ENCODE data around the gene DGLUCY.

DNA sequence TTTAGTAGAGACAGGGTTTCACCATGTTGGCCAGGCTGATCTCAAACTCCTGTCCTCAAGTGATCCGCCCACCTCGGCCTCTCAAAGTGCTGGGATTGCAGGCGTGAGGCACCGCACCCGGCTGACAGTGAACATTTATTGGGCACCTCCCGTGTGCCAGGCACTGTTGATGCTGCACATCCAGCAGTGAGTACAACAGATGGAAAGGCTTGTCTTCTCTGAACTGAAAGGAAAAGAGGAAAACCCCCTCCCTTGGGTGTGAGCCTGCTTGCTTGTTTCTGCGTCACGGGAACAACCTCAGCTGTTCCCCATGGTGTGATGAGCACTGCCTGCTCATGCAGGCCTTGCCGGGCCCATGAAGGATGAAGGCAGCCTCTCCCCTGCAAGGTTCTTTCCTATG lies 39.5 kb downstream of the DGLUCY start:
- TF ChIP-seq, protein P1, sequence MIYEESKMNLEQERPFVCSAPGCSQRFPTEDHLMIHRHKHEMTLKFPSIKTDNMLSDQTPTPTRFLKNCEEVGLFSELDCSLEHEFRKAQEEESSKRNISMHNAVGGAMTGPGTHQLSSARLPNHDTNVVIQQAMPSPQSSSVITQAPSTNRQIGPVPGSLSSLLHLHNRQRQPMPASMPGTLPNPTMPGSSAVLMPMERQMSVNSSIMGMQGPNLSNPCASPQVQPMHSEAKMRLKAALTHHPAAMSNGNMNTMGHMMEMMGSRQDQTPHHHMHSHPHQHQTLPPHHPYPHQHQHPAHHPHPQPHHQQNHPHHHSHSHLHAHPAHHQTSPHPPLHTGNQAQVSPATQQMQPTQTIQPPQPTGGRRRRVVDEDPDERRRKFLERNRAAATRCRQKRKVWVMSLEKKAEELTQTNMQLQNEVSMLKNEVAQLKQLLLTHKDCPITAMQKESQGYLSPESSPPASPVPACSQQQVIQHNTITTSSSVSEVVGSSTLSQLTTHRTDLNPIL (CRISPR knock-in tag; IDR thresholded peaks at IDR 0.05; ENCODE audit: low read depth): no peak
- TF ChIP-seq, protein P2, sequence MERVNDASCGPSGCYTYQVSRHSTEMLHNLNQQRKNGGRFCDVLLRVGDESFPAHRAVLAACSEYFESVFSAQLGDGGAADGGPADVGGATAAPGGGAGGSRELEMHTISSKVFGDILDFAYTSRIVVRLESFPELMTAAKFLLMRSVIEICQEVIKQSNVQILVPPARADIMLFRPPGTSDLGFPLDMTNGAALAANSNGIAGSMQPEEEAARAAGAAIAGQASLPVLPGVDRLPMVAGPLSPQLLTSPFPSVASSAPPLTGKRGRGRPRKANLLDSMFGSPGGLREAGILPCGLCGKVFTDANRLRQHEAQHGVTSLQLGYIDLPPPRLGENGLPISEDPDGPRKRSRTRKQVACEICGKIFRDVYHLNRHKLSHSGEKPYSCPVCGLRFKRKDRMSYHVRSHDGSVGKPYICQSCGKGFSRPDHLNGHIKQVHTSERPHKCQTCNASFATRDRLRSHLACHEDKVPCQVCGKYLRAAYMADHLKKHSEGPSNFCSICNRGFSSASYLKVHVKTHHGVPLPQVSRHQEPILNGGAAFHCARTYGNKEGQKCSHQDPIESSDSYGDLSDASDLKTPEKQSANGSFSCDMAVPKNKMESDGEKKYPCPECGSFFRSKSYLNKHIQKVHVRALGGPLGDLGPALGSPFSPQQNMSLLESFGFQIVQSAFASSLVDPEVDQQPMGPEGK (CRISPR knock-in tag; IDR thresholded peaks at IDR 0.05; ENCODE audit: borderline replicate concordance): no peak
- TF ChIP-seq CSDC2 (CRISPR knock-in tag; IDR thresholded peaks at IDR 0.05): no peak
- no peak for TF ChIP-seq ZFP30 (CRISPR knock-in tag; IDR thresholded peaks at IDR 0.05)
- TF ChIP-seq, protein P3, sequence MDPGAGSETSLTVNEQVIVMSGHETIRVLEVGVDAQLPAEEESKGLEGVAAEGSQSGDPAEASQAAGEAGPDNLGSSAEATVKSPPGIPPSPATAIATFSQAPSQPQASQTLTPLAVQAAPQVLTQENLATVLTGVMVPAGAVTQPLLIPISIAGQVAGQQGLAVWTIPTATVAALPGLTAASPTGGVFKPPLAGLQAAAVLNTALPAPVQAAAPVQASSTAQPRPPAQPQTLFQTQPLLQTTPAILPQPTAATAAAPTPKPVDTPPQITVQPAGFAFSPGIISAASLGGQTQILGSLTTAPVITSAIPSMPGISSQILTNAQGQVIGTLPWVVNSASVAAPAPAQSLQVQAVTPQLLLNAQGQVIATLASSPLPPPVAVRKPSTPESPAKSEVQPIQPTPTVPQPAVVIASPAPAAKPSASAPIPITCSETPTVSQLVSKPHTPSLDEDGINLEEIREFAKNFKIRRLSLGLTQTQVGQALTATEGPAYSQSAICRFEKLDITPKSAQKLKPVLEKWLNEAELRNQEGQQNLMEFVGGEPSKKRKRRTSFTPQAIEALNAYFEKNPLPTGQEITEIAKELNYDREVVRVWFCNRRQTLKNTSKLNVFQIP (CRISPR knock-in tag; IDR thresholded peaks at IDR 0.05; ENCODE audit: borderline replicate concordance, low read depth): no peak
- no peak for TF ChIP-seq GLIS3 (CRISPR knock-in tag; IDR thresholded peaks at IDR 0.05)
- TF ChIP-seq ZNF565 (CRISPR knock-in tag; conservative IDR thresholded peaks at IDR 0.05; ENCODE audit: low read depth): no peak
- no peak for TF ChIP-seq ARNTL (CRISPR knock-in tag; IDR thresholded peaks at IDR 0.05; ENCODE audit: borderline replicate concordance, low read depth)
- no peak for TF ChIP-seq ZNF70 (CRISPR knock-in tag; IDR thresholded peaks at IDR 0.05)

Measured in SK-N-SH treated with all-trans-retinoic acid at 6 μM for 48 hours (cell line).